Fibroblast of lung (primary cell): ENCODE data around the gene USP15. TPM values are rescaled to one million over a fixed set of nuclear protein-coding genes. Genes with fewer than 3 reads are reported as not detected.
A peak's percentile ranks its signal among the peaks of the same experiment; 100 is the strongest.

Experiments
- DNase-seq, 2 donors: peaks; one replicate each; pipeline versions ENCODE4 v3.0.0 to v3.0.0-alpha.2; 2010; ENCODE audit warnings: low read depth in 2 of 2
- H2AFZ ChIP-seq: 2 replicates; pipeline ENCODE4 v1.5.1; 2012; ENCODE audit warnings: low read length, control low read depth, inconsistent platforms
- H3K27ac ChIP-seq: 2 replicates; pipeline ENCODE4 v1.5.1; 2011; ENCODE audit warnings: low read length, control low read depth; ENCODE audit not compliant: insufficient read depth
- H3K27me3 ChIP-seq: 2 replicates; pipeline ENCODE4 v1.5.1; 2011; ENCODE audit warnings: mild to moderate bottlenecking, low read length; ENCODE audit not compliant: control insufficient read depth, insufficient read depth
- H3K36me3 ChIP-seq: 2 replicates; pipeline ENCODE4 v1.5.1; 2011; ENCODE audit warnings: low read length; ENCODE audit not compliant: control insufficient read depth, insufficient read depth
- H3K4me1 ChIP-seq: 2 replicates; pipeline ENCODE4 v1.5.1; 2011; ENCODE audit warnings: low read length; ENCODE audit not compliant: control insufficient read depth, insufficient read depth; ENCODE audit errors: extremely low read depth
- H3K4me2 ChIP-seq: 2 replicates; pipeline ENCODE4 v1.5.1; 2011; ENCODE audit warnings: low read length, control low read depth; ENCODE audit not compliant: insufficient read depth; ENCODE audit errors: extremely low read depth
- H3K4me3 ChIP-seq, 4 experiments: fragments of 200-600 bp in 1 of 4; sonication (generic) in 1 of 4; replicated peaks in 1 of 4; 2 replicates each; pipeline ENCODE4 v1.5.1; 2011 to 2016; ENCODE audit warnings: low read length in 4 of 4, low read depth in 3 of 4, mild to moderate bottlenecking in 3 of 4, control low read depth in 2 of 4, inconsistent platforms in 1 of 4, mixed read lengths in 1 of 4; ENCODE audit not compliant: insufficient read depth in 1 of 4; ENCODE audit errors: control extremely low read depth in 1 of 4
- H3K79me2 ChIP-seq: 2 replicates; pipeline ENCODE4 v1.5.1; 2012; ENCODE audit warnings: mild to moderate bottlenecking, low read length, inconsistent platforms; ENCODE audit not compliant: control insufficient read depth, insufficient read depth
- H3K9ac ChIP-seq: 2 replicates; pipeline ENCODE4 v1.5.1; 2011; ENCODE audit warnings: mild to moderate bottlenecking, low read length, control low read depth; ENCODE audit not compliant: insufficient read depth
- H3K9me3 ChIP-seq: 2 replicates; pipeline ENCODE4 v1.5.1; 2012; ENCODE audit warnings: low read depth, low read length; ENCODE audit not compliant: control insufficient read depth, insufficient read depth
- H4K20me1 ChIP-seq: 2 replicates; pipeline ENCODE4 v1.5.1; 2011; ENCODE audit warnings: low read length; ENCODE audit not compliant: control insufficient read depth, insufficient read depth; ENCODE audit errors: extremely low read depth
- CTCF ChIP-seq, 2 donors: IDR thresholded peaks in 1 of 2; conservative IDR thresholded peaks in 1 of 2; 1 replicate in 1 of 2; 2 replicates in 1 of 2; pipeline ENCODE4 v1.5.1; 2011 to 2012; ENCODE audit warnings: low read length in 2 of 2, control low read depth in 1 of 2, inconsistent platforms in 1 of 2, low read depth in 1 of 2, mild to moderate bottlenecking in 1 of 2
- EZH2 ChIP-seq: IDR thresholded peaks from 2 replicates; pipeline ENCODE4 v1.5.1; 2012; ENCODE audit warnings: low read length, control low read depth, mild to moderate bottlenecking; ENCODE audit errors: missing control alignments
- polyA plus RNA-seq, 2 donors: library from polyadenylated mRNA; depleted of rRNA in 1 of 2; stranded (reverse) in 1 of 2; unstranded in 1 of 2; fragments of >200 nt; gene quantifications; 2 replicates each; pipeline ENCODE4 v1.2.1, GENCODE V29; 2011 to 2012; ENCODE audit warnings: missing spikeins in 1 of 2
- total RNA-seq: library from RNA; depleted of rRNA; stranded (reverse); fragments of >200 nt; gene quantifications from 2 replicates; pipeline ENCODE4 v1.2.1, GENCODE V29; 2014

Gene USP15
- total and polyA plus RNA-seq, 2 donors (not counting 1 experiment from before 2014, with no cell fraction given) = 57.6 to 63.1 TPM

DNA sequence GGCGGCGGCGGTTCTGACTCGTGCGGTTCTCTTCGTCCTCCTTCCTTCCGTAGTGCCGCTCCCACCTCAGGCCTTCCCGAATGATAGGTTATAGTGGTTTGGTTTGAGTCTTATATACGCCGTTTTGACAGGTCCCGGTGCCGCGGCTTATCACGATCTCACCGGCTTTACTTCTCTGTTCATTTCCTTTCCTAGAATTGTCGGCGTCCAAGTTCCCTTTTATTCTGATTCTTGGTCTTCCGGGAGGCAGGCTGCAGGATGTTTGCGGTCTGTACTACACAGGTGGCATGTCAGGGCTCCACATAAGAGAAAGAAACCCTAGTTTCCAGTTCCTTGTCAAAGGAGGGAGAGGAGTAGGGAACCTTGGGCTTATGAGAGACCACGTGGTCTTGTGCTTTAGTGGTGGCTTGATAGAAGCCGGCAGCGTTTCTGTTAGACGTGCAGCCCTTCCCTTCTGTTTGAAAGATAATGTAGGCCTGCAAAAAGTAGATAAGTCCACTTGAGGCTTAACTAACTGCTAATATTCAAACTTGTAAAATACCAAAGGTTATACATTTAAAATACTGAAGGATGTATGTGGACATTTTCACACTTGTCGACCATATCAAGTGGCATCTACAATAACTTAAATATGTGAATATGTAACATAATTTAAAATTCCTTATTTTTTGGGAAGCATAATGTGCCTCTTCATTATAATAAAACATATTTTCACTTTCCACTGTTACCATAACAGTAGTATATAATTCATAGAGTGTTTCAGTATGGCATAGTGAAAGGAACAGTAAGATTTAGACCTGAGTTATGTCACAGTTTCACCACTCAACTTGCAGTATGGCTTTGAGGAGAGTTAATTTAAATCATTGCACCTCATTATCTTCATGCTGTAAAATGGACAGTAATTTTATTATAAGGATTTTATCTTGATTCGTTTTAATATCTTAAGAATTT, 804 bp downstream of the USP15 start:
- H3K4me3 ChIP-seq = peak overlapping the region; percentile 60 to 95 (median 78)
- no peaks in the 10 kb centered on the region for H3K36me3 ChIP-seq
- DNase-seq = peak; percentile 40 to 58
- peak overlapping the region; percentile 49 for H3K4me2 ChIP-seq
- H3K9ac ChIP-seq = peak overlapping the region; percentile 78
- H3K27ac ChIP-seq = peak overlapping the region; percentile 78
- peaks cover 58% of the 10 kb centered on the region for H3K79me2 ChIP-seq
- no peaks in the 10 kb centered on the region for H3K9me3 ChIP-seq
- H4K20me1 ChIP-seq = no peaks in the 10 kb centered on the region
- no peaks in the 10 kb centered on the region for H3K27me3 ChIP-seq
- TF ChIP-seq CTCF (conservative IDR thresholded peaks at IDR 0.05 in 1 of 2, IDR thresholded peaks at IDR 0.05 in 1 of 2; ENCODE audit: low read depth in 1 of 2, low read length in 2 of 2) (no peak), EZH2 (no peak)
- no peaks in the 10 kb centered on the region for H3K4me1 ChIP-seq
- peak overlapping the region; percentile 85 for H2AFZ ChIP-seq

DNA sequence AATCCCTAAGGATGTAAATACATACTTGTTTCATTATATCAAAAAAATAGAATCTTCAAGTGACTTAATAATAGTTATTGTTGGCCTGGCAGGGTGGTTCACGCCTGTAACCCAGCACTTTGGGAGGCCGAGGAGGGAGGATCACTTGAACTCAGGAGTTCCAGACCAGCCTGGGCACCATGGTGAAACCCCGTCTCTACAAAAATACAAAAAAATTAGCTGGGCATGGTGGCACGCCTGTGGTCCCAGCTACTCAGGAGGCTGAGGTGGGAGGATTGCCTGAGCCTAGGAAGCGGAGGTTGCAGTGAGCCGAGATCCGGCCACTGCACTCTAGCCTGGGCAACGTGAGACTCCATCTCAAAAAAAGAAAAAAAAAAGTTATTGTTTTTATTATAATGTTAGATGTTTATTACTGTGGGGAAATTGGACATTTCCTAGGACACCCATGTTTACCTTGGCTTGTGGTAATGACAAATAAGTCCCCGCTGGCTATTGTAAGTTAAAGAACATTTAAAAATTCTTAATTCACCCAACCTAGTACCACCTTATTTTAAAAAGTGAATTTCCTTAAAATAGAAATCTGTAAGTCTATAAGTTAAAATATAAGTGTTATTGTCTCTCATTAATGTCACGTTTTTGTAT, 1.8 kb downstream of the USP15 start:
- H3K36me3 ChIP-seq = no peaks in the 10 kb centered on the region
- no peaks in the 10 kb centered on the region for H4K20me1 ChIP-seq
- peak overlapping the region; percentile 60 to 95 (median 78) for H3K4me3 ChIP-seq
- H3K9ac ChIP-seq = no peak overlapping the region
- no peaks in the 10 kb centered on the region for H3K27me3 ChIP-seq
- no peak for DNase-seq
- TF ChIP-seq CTCF (conservative IDR thresholded peaks at IDR 0.05 in 1 of 2, IDR thresholded peaks at IDR 0.05 in 1 of 2; ENCODE audit: low read depth in 1 of 2, low read length in 2 of 2) = no peak
- no peak for TF ChIP-seq EZH2
- H3K9me3 ChIP-seq = no peaks in the 10 kb centered on the region
- H3K27ac ChIP-seq = no peak overlapping the region
- peaks cover under 1% of the 10 kb centered on the region for H3K4me1 ChIP-seq
- peak overlapping the region; percentile 56 for H3K4me2 ChIP-seq
- no peak overlapping the region for H2AFZ ChIP-seq
- peaks cover 68% of the 10 kb centered on the region for H3K79me2 ChIP-seq

GRCh38 chr12:62263232-62263631, 3.0 kb downstream of the USP15 start:
- TF ChIP-seq CTCF (conservative IDR thresholded peaks at IDR 0.05 in 1 of 2, IDR thresholded peaks at IDR 0.05 in 1 of 2; ENCODE audit: low read depth in 1 of 2, low read length in 2 of 2) = no peak
- TF ChIP-seq EZH2 = no peak
- H3K4me1 ChIP-seq = peaks cover 5% of the 10 kb centered on the region
- no peak overlapping the region for H3K27ac ChIP-seq
- H3K9ac ChIP-seq = no peak overlapping the region
- H2AFZ ChIP-seq = no peak overlapping the region
- H4K20me1 ChIP-seq = no peaks in the 10 kb centered on the region
- H3K9me3 ChIP-seq = no peaks in the 10 kb centered on the region
- H3K27me3 ChIP-seq = no peaks in the 10 kb centered on the region
- H3K4me3 ChIP-seq = no peak overlapping the region
- no peak for DNase-seq
- peaks cover 80% of the 10 kb centered on the region for H3K79me2 ChIP-seq
- no peak overlapping the region for H3K4me2 ChIP-seq
- no peaks in the 10 kb centered on the region for H3K36me3 ChIP-seq
